GM21825 (cell line): ENCODE results near the gene RPS2.
A peak's percentile ranks its signal among the peaks of the same experiment; 100 is the strongest.
"Not testable (repeated sequence)": the region's sequence is repeated elsewhere in the genome, so short reads cannot be mapped to it uniquely, and the experiment has no call there.

ENCODE experiments used
- ATAC-seq: cut with Tn5 transposase; IDR thresholded peaks from one replicate; pipeline ENCODE4 v1.9.1; 2021; ENCODE audit warnings: mild to moderate bottlenecking, moderate library complexity; ENCODE audit not compliant: unreplicated experiment

RPS2 gene

DNA sequence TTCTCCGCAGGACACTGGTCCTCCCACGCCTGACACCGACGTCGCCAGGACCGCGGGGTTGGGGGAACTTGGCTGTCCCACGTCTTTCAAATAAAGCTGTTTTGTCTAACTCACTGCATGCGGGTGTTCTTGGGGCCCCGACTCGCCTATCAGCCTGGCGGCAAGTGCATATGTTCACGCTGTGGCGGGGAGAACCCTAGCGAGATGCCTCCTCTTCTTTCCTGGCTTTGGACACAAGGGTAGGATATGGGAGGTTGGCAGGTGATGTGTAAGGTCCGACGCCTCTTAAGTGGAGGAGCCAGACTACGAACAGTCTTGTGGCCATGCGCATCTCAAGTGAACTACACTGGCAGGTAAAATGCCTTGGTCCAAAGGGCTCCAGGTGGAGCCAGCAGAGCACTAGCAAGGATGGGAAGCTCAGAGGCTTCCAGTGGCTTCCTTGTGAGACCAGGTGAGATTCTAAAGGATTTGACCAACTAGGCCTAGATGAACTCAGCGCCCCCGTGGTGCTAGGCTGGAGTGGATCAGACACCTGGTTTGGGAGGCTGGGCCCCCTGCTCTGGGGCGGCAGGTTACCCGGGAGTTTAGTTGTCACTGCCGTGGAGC is 873 bp upstream of the RPS2 start:
- ATAC-seq, result no peak

- ATAC-seq, result no peak
These were observed 670 bp downstream of the RPS2 start for GRCh38 chr16:1963806-1964505.

DNA sequence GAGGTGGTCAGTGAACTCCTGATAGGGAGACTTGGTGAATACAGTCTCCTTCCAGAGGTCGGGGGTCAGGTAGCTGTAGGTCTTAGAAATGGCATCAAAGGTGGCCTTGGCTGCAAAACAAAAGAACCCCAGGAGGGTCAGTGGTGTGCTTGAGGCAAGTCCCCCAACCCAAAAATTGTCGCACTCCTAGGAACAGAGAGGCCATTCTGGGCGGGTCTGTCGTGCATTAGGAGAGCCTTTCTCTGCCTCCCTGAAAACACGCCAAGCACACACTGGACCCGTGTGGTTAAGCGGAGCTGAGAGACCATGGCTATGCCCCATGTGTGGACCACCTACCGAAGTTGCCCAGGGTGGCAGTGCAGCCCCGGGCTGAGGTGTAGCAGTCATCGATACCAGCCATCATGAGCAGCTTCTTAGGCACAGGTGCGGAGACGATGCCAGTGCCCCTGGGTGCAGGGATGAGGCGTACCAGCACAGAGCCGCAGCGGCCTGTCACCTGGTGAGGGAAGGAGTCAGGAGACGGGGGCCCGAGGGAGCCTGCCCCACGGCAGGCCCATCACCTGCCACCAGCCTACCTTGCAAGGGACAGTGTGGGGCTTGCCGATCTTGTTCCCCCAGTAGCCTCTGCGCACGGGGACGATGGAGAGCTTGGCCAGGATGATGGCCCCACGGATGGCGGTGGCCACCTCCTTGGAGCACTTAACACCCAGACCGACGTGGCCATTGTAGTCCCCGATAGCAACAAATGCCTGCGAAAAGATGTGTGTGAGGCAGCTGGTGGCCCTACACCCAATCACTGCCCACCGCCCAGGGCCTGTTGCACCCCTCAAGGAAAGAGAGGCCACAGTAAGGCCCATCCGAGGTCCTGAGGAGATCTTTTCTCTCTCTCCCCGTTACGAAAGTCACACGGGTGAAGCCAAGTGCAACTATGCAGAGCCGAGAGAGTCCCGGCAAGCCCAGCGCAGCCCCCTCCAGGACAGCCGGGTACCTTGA is 2.2 kb downstream of the RPS2 start:
- not testable (repeated sequence) for ATAC-seq

GRCh38 chr16:1961651-1962067 is 3.0 kb downstream of the RPS2 start:
- no peak for ATAC-seq

- no peak for ATAC-seq
These were observed 3.7 kb downstream of the RPS2 start for GRCh38 chr16:1960665-1961630.

GRCh38 chr16:1959269-1960039 is 5.2 kb downstream of the RPS2 start, which contains the start of gene NDUFB10:
TSS of gene NDUFB10 (plus strand) at chr16:1959538. CDS start at chr16:1959625, 87 bp downstream.
- ATAC-seq, result peak; percentile 77

- no peak for ATAC-seq
These were observed 5.8 kb downstream of the RPS2 start for GRCh38 chr16:1958715-1959268.

- ATAC-seq, result not testable (repeated sequence)
These were observed 6.5 kb downstream of the RPS2 start for GRCh38 chr16:1958143-1958491.

DNA sequence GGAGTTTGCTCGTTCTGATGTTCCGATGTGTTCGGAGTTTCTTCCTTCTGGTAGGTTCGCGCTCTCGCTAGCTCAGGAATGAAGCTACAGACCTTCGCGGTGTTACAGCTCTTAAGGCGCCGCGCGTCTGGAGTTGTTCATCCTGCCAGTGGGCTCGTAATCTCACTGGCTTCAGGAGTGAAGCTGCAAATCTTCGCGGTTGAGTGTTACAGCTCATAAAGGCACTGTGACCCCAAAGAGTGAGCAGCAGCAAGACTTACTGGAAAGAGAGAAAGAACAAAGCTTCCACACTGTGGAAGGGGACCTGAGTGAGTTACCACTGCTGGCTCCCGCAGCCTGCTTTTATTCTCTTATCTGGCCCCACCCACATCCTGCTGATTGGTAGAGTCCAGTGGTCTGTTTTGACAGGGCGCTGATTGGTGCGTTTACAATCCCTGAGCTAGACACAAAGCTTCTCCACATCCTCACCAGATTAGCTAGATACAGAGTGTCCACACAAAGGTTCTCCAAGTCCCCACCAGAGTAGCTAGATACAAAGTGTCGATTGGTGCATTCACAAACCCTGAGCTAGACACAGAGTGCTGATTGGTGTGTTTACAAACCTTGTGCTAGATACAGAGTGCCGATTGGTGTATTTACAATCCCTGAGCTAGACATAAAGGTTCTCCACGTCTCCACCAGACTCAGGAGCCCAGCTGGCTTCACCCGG is 7.0 kb downstream of the RPS2 start:
- not testable (repeated sequence) for ATAC-seq

GRCh38 chr16:1953734-1954133 is 10.9 kb downstream of the RPS2 start:
- ATAC-seq, result no peak

- no peak for ATAC-seq
These were observed 14.1 kb downstream of the RPS2 start for GRCh38 chr16:1950559-1950958.

- no peak for ATAC-seq
These were observed 14.6 kb downstream of the RPS2 start for GRCh38 chr16:1950047-1950446.

DNA sequence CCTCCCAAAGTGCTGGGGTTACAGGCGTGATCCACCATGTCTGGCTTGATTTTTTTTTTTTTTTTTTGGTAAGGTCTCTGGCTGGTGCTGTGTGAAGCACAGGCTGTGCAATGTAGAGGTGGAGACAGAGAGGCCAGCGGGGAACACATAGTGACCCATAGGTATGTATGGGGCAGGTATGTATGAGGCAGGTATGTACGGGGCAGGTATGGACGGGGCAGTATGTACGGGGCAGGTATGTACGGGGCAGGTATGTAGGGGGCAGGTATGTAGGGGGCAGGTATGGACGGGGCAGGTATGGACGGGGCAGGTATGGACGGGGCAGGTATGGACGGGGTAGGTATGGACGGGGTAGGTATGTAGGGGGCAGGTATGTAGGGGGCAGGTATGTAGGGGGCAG is 15.1 kb downstream of the RPS2 start:
- ATAC-seq, result no peak

DNA sequence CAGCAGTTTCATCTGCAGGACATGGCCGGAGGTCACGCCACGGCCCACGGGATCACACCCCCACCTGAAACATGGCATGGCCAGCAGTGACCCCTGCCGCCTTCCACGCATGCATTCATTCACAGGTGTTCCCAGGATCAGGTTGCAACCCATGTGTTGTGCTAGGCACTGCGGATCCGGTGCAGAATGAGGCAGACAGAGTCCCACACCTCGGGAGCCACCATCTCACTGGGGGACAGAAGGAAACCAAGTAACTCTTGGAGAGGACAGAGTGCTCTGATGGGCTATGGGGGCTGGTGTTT is 17.3 kb downstream of the RPS2 start:
- no peak for ATAC-seq

GRCh38 chr16:1946495-1947368 is 17.9 kb downstream of the RPS2 start:
- ATAC-seq, result no peak

DNA sequence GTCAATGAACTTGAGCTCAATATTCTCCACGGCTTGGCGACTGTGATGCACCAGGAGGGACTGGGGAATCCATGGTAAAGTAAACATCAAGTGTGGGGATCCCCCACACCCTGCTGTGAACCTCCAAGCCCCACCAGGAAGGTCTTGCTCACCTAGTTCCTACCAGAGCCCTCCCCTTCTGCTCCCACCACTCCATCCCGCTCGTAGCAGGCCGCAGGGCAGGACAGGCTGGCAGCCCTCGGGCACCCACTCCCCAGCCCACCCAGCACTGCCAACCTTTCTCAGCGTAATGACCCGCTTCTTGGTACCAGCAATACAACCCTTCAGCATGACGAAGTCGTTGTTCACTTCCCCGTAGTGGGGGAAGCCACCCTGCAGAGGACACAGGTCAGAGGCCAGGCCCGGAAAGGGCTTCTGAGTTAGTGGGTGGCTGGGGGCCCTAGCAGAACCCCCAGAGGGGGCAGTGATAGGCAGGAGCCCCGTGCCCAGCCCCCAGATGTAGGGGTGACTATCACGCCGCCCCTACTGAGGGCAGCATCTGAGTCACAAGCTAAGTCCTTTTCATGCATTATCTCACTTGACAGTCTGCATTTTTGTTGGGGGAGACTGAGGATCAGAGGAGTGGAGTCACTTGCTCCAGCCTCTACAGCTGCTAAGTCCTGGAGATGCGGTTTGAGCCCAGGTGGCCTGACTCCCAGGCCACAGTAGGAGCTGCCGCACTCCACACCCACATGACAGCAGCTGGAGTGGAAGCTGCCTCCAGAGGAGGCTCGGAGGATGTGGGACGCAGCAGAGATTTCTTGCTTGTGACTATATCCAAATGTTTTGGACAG is 18.9 kb downstream of the RPS2 start:
- no peak for ATAC-seq

DNA sequence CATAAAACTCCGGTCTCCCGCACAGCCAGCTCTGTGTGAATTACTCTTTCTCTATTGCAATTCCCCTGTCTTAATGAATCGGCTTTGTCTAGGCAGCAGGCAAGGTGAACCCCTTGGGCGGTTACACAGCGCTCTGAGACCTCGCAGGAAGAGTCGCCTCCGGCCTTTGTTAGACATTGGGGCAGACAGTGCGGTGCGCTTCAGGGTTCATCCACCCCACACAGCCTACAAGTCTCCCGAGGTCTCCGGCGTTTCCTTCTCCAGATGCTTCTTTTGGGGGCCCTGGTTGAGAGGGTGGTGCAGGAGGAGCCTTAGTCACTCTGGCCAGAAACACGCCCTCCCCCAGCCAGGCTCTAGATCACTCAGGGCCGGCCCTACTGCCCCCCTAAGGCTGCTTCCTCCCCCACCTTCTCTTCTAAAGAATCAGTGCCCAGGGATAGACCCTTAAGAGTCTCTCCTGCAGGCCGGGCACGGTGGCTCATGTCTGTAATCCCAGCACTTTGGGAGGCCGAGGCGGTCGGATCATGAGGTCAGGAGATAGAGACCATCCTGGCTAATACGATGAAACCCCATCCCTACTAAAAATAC is 19.9 kb downstream of the RPS2 start:
- no peak for ATAC-seq
